ENCODE measurements around the gene GLI3. TPM values are rescaled to one million over a fixed set of nuclear protein-coding genes. Genes with fewer than 3 reads are reported as not detected.
A peak's percentile ranks its signal among the peaks of the same experiment; 100 is the strongest.

The GLI3 gene
- total RNA-seq, 1 experiment from 2014 or later = not detected

- H2AFZ ChIP-seq = no peak overlapping the region
- TF ChIP-seq EZH2 (IDR thresholded peaks at IDR 0.05; ENCODE audit: low read depth) = no peak
- TF ChIP-seq, protein P1, sequence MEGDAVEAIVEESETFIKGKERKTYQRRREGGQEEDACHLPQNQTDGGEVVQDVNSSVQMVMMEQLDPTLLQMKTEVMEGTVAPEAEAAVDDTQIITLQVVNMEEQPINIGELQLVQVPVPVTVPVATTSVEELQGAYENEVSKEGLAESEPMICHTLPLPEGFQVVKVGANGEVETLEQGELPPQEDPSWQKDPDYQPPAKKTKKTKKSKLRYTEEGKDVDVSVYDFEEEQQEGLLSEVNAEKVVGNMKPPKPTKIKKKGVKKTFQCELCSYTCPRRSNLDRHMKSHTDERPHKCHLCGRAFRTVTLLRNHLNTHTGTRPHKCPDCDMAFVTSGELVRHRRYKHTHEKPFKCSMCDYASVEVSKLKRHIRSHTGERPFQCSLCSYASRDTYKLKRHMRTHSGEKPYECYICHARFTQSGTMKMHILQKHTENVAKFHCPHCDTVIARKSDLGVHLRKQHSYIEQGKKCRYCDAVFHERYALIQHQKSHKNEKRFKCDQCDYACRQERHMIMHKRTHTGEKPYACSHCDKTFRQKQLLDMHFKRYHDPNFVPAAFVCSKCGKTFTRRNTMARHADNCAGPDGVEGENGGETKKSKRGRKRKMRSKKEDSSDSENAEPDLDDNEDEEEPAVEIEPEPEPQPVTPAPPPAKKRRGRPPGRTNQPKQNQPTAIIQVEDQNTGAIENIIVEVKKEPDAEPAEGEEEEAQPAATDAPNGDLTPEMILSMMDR (conservative IDR thresholded peaks at IDR 0.05) = no peak
- no peaks in the 10 kb centered on the region for H3K9me3 ChIP-seq (ENCODE audit: insufficient read depth, low read depth)
- H3K27ac ChIP-seq = no peak overlapping the region
- H3K9me2 ChIP-seq (ENCODE audit: insufficient read depth) = no peaks in the 10 kb centered on the region
- H3K79me2 ChIP-seq (ENCODE audit: low read depth) = no peaks in the 10 kb centered on the region
- no peaks in the 10 kb centered on the region for H4K20me1 ChIP-seq (ENCODE audit: insufficient read depth)
- intact Hi-C loops (cut with micrococcal nuclease; ENCODE audit: unreplicated experiment) = no loop called here
- H3F3A ChIP-seq (ENCODE audit: insufficient read depth, low read depth) = no peaks in the 10 kb centered on the region
- no peak overlapping the region for H3K4me2 ChIP-seq
- ChIA-PET POLR2A (ENCODE audit: unreplicated experiment) (no interaction called here), CTCF (no interaction called here)
- BruUV-seq (replicated peaks) = no TSS peak
- peaks cover 91% of the 10 kb centered on the region for H3K27me3 ChIP-seq (ENCODE audit: insufficient read depth, low read depth)
- no peaks in the 10 kb centered on the region for H3K4me1 ChIP-seq (replicated peaks; ENCODE audit: insufficient read depth)
- H3K36me3 ChIP-seq (ENCODE audit: low read depth) = no peaks in the 10 kb centered on the region
- DNase-seq = no peak
- no peak overlapping the region for H3K4me3 ChIP-seq
Observed at GRCh38 chr7:41956705-41957104, 280.3 kb downstream of the GLI3 start.

- Histone ChIP-seq H3K79me2 (ENCODE audit: low read depth) (no peaks in the 10 kb centered on the region), H3K27me3 (ENCODE audit: insufficient read depth, low read depth) (peaks cover 89% of the 10 kb centered on the region), H3F3A (ENCODE audit: insufficient read depth, low read depth) (no peaks in the 10 kb centered on the region), H3K4me1 (replicated peaks; ENCODE audit: insufficient read depth) (no peaks in the 10 kb centered on the region), H2AFZ (no peak overlapping the region), H4K20me1 (ENCODE audit: insufficient read depth) (no peaks in the 10 kb centered on the region), H3K36me3 (ENCODE audit: low read depth) (no peaks in the 10 kb centered on the region), H3K4me3 (no peak overlapping the region), H3K9me2 (ENCODE audit: insufficient read depth) (no peaks in the 10 kb centered on the region), H3K4me2 (no peak overlapping the region), H3K9me3 (ENCODE audit: insufficient read depth, low read depth) (no peaks in the 10 kb centered on the region), H3K27ac (no peak overlapping the region)
- no peak for TF ChIP-seq EZH2 (IDR thresholded peaks at IDR 0.05; ENCODE audit: low read depth)
- TF ChIP-seq, protein P1 (conservative IDR thresholded peaks at IDR 0.05) = no peak
- ChIA-PET CTCF (no interaction called here), POLR2A (ENCODE audit: unreplicated experiment) (interaction anchor here (0.6 kb wide), 1 partner anchor 15 kb away, joined by 3 read pairs; no protein-coding TSS in a partner anchor)
- DNase-seq = peak; percentile 63 to 68
- intact Hi-C loops (cut with micrococcal nuclease; ENCODE audit: unreplicated experiment) = no loop called here
- BruUV-seq (replicated peaks) = no TSS peak
Observed at GRCh38 chr7:41955893-41956675, 280.9 kb downstream of the GLI3 start.

GRCh38 chr7:41955451-41955850 is 281.6 kb downstream of the GLI3 start:
- H3K36me3 ChIP-seq (ENCODE audit: low read depth) = no peaks in the 10 kb centered on the region
- no peak overlapping the region for H3K4me3 ChIP-seq
- no peaks in the 10 kb centered on the region for H3F3A ChIP-seq (ENCODE audit: insufficient read depth, low read depth)
- H3K27me3 ChIP-seq (ENCODE audit: insufficient read depth, low read depth) = peaks cover 88% of the 10 kb centered on the region
- intact Hi-C loops (cut with micrococcal nuclease; ENCODE audit: unreplicated experiment) = no loop called here
- CTCF ChIA-PET = interaction anchor here (1.2 kb wide), 1 partner anchor 15 kb away, joined by 5 read pairs; no protein-coding TSS in a partner anchor
- H3K4me2 ChIP-seq = no peak overlapping the region
- H3K27ac ChIP-seq = no peak overlapping the region
- H3K79me2 ChIP-seq (ENCODE audit: low read depth) = no peaks in the 10 kb centered on the region
- TF ChIP-seq EZH2 (IDR thresholded peaks at IDR 0.05; ENCODE audit: low read depth) = no peak
- TF ChIP-seq, protein P1 (conservative IDR thresholded peaks at IDR 0.05) = no peak
- no peak overlapping the region for H2AFZ ChIP-seq
- no peaks in the 10 kb centered on the region for H3K9me2 ChIP-seq (ENCODE audit: insufficient read depth)
- no peaks in the 10 kb centered on the region for H4K20me1 ChIP-seq (ENCODE audit: insufficient read depth)
- POLR2A ChIA-PET (ENCODE audit: unreplicated experiment) = interaction anchor here (0.6 kb wide), 1 partner anchor 14 kb away, joined by 3 read pairs; no protein-coding TSS in a partner anchor
- H3K9me3 ChIP-seq (ENCODE audit: insufficient read depth, low read depth) = no peaks in the 10 kb centered on the region
- BruUV-seq (replicated peaks) = no TSS peak
- H3K4me1 ChIP-seq (replicated peaks; ENCODE audit: insufficient read depth) = no peaks in the 10 kb centered on the region
- DNase-seq = no peak
